ENCODE results near the gene GTF2H2C.

DNA sequence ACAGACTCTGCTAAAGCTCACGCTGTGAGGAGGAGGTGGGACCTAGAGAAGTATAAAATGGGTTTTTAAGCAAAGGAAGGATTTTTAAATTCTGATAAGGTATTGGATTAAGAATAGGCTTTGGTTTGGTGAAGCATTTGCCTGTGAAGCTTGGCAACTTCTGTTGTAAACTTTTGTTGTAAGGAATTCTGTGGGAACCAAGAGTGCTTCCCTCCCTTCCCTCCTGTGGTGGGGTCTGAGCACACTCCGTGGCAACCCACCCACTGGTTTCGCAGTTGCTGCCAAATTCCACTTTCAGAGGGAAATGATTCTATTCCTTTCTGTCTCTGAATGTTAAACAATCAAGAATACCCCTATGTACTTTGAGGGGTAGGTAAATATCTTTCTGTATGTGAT is 28.6 kb upstream of the GTF2H2C start:
- no peak for TF ChIP-seq POLR2A (IDR thresholded peaks at IDR 0.05)
- TF ChIP-seq, protein P1, sequence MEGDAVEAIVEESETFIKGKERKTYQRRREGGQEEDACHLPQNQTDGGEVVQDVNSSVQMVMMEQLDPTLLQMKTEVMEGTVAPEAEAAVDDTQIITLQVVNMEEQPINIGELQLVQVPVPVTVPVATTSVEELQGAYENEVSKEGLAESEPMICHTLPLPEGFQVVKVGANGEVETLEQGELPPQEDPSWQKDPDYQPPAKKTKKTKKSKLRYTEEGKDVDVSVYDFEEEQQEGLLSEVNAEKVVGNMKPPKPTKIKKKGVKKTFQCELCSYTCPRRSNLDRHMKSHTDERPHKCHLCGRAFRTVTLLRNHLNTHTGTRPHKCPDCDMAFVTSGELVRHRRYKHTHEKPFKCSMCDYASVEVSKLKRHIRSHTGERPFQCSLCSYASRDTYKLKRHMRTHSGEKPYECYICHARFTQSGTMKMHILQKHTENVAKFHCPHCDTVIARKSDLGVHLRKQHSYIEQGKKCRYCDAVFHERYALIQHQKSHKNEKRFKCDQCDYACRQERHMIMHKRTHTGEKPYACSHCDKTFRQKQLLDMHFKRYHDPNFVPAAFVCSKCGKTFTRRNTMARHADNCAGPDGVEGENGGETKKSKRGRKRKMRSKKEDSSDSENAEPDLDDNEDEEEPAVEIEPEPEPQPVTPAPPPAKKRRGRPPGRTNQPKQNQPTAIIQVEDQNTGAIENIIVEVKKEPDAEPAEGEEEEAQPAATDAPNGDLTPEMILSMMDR (IDR thresholded peaks at IDR 0.05), result no peak
